ENCODE results near the gene ELK3.

The ELK3 gene

DNA sequence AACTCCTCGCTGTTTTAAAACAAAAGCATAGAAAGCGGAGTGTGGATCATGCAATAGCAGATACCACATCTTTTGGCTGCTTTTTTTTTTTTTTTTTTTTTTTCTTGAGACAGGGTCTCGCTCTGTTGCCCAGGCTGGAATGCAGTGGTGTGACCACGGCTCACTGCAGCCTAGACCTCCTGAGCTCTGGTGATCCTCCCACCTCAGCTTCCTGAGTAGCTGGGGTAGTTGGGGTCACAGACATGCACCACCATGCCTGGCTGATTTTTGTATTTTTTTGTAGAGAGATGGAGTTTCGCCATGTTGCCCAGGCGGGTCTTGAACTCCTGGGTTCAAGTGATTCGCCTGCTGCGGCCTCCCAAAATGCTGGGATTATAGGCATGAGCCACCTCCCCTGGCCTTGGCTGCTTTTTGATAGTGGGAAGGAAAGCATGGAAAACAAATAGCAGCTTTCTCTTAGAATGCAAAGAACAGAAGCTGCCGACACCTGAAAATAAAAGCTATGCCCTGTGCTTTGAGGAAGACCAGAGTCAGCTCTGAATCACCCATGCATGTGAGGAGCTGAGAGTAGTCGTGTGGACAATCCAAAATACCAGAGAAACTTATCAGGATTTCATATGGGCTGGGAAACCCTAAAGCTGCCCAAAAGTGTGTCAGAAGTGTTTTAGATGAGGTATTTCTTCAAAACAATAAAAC, 3.6 kb upstream of the ELK3 start:
- no peak for DNase-seq

DNA sequence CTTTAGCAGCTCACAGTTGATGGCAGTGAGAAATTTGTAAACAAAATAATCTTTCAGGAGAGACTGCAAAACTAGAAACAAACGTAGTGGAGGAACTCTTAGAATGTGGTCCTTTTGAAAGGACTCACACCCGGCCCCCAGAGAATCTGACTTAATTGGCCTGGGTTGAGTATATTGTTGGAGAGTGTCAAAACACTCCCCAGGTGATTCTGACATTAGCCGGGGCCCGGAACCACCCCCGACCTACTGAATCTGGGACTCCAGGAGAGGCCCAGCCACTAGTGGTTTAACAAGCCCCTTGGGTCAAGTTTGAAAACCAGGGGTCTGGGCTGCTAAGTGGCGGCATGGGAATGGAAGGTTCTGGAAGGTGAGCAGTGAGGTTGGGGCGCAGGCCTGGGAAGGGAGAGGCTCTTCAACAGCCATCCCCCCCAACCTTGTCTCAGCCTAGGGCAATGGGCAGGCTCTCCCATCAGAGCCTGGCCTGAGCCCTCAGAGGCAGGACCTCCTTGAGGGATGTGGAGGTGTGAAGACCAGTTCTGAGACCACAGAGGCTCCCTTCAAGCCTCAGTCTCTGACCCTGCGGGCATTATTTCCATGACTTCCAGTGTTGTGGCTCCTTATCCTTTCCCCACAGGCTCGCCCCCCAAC, 1.1 kb upstream of the ELK3 start:
- no peak for DNase-seq

DNA sequence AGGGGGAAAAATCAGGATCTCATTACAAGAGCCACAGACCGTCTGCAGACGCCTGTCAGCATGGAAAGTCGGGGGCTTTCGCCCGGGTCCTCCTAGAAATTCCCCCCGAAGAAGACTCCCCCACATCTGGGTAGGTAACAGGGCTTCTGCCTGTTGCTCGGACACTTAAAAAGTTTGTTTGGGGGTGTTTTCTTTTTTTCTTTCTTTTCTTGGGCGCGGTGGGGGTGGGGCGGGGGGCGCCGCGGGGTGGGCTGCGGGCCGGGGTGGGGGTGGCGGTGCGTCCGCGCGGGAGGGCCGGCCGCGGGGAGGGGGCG, 358 bp downstream of the ELK3 start:
- no peak for DNase-seq

DNA sequence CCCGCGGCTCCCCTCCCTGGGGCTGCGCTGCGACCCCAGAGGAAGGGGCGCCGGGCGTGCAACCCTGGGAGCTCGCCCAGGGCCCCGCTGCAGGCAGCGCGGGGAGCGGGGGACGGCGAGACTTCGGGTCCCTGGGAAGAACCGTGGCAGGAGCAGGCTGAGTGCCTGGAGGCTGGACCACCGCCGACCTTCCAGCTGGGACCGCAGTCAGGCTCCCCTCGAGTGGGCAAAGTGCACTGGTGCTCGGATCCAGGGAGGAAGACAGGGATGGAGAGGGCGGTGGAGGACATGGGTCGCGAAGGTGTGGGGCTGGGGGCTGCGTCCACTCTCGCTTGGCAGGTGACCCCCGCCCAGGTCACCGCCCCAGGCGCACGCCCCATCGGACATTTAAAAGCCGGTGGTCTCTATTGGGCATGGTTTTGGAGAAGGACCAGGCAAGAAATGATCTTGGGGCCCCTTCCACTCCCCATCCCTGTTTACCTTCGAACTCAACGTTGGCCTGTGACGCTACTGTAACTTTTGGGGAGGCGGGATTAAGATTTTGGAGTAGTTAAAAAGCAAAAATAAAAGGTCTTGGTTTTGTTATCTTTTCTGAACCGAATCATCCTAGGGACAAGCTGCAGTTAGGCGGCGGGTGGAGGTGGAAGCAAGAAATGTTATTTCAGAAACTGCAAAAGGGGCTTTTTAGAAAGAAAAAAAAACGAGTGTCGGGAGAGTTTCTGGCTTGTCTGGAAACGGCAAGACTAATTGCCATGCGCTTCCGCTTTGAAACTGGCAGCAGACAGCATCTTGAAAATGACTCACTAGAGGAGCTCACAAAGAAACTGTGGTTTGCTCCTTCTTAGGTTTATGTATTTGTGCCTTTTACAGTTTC, 1.0 kb downstream of the ELK3 start:
- peak; percentile 69 for DNase-seq

DNA sequence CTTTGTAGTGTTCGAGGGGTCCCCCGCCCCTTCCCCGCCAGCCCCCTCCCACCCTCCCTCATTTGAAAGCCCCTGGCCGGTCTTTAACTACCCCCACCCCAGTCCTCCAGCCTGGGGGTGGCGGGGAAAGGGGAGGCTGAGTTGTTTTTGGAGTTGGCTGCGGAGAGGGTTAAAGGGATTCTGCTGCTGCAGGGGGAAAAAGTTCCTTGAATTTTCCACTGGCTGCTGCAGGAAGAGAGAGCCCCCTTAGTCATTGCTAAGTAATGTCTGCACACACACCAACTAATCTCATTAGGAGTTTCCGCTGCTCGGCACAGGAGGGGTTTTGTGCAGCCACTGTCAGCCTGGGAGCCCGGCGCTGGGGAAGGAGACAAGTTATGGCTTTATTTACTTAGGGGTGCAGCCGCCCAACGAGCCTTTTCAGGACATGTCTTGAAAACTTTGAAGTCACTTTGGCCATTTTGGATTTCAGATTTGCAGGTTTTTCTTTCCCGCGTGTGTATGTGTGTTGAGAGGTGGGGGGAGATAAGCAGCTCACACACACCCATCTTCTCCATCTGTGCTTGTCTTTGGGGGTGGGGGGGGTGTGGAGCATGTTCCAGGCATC, 1.8 kb downstream of the ELK3 start:
- DNase-seq, result peak; percentile 64

DNA sequence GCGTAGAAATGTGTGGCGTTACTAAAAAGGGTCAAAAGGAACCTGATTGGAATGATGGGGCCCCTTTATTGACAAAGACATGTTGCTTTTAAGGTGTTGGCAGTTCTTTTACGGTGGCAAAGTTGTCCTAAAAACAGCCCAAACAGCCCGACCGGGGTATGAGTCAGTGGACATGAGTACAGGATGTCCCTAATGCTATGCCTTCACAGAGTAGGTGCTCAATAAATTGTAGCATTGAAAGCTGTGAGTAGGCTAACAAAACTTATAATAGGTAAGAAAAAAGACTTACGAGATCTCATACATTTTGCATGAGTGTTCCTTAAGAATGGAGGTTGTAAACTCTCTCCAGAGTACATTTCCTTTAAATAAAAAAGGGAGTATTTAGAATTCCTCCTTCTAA, 2.6 kb downstream of the ELK3 start:
- no peak for DNase-seq

DNA sequence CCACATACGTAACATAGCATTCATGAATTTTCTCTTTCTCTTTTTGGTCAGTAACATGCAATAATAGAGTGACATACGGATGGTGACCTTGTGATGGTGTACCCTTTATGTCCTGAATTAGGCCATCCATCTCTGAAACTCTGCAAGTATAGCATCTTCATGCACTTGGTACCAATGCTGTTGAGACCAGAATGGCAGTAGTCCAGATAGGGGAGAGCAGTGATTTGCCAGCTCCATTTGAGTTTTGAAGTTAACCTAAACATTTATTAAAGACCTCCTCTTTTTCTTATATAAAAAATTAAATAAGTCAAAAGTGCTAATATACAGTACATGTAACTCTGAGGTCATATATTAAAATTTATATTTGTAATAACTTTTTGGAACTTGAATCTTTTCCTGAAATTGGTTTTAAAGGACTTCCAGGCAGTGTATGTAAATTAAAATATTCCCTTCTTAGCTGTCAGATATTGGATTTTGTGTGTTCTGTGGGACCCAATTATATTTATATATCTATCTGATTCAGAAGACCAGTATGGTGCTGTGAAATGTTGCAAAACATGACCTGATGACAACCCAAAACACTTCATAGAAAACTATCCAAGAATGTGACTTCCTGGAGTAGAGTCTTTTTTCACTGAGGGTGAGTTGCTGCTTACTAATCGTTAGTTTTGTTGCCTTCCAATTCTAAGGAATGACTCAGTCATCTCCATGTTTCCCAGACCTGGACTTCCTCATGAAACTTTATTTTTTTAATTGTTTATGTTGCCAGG, 3.5 kb downstream of the ELK3 start:
- no peak for DNase-seq

DNA sequence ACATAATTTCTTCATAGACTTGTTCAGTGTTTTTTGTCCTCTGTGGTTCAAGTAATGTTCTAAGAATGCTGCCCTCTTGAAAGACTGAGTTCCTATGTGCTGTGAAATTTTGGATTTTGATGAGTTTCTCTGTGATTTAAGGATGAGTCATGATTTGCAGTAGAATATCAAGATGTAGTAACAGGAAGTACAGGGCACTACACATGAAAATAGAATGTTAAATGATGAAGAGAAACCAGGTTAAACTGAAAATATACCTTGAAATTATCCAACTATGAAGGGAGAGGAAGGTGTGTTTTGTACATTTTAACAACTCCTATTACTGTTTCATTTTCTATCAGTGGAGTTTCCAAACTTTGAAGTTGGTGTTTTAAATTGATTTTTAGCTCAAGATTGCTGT, 4.8 kb downstream of the ELK3 start:
- DNase-seq, result no peak

DNA sequence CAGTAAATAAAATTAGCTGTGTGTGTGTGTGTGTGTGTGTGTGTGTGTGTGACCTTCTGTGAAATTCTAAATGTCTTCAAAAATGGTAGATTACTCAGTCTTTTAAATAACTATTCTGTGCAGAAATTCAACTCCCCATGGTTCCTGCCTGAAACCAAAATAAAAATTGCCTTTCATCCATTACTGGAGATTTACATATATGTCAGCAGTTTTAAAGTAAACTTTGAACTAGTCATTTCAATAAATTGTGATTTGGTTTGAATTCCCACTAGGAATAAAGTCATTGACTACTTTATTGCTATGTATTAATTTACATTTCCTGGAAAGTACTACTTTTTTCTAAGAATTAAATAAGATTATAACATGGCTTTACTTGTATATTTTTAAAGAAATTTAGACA, 5.3 kb downstream of the ELK3 start:
- no peak for DNase-seq

DNA sequence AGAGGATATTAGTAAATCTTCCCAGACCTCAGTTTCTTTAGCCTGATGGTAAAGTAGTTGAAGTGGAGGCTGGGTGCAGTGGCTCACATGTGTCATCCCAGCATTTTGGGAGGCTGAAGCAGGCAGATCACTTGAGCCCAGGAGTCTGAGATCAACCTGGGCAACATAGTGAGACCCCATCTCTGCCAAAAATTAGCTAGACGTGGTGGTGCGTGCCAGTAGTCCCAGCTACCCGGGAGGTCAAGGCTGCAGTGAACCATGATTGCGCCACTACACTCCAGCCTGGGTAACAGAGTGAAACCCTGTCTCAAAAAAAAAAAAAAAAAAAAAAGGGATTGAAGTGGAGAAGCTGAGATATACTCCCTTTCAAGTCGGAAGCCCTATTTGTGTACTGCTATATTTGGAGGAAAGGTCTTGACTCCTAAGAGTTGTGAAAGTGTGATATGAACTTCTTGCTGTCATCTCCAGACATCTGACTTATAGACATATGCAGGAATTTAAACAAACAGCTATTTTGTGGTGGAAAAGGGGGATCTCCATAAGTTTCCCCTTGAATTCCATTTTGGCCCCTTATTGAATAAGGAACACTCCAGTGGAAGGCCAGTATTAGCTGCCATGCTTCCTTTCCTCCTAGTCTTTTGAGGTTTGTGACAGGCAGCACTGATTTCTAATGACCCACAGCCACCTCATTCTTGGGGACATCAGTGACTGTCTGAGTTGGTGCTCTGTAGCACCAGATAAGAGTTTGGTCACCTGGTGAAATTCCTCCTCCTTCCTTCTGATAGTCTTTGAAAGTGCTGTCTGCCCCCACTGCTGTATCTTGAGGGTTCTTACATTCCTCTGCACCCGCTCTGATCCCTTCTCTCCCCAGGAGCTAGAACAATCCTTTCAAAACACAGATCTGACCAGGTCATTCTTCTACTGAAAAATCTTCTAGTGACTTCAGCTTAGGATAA, 7.4 kb downstream of the ELK3 start:
- no peak for DNase-seq

DNA sequence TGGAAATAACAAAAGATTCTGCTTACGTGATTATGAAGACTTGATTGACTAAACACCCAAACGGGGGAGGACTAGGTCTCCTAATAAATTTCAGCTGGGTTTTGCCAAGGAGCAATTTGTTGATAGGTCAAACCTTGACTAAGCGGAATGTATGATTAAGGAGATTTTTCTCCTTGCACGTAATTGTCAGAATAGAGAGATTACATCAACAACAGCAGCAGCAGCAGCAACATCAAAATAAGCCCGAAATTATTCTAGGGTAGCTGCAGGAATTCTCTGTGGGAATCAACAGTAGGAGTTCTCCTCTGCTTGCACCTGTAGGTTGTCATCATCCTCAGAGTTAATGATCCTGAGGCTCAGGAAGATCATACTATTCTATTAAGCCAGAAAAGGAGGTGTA, 10.2 kb downstream of the ELK3 start:
- DNase-seq, result no peak

DNA sequence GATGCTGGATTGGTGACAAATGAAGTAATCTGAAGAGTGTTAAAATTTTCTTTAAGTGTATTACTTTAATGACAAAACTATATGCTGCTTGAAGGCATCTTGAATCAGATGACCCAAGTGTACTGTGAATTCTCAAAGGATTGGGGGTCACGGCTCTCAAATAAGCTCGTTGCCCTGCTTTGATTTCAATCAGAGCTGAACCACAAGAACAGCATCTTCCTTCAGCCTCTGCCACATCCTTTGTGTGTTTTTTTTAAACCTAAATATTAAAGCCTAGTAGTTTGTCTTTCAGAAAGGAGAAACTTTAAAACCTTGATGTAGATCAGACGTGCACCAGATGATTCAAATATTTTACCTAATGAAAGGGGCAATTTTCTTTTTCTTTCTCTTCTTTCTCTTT, 11.7 kb downstream of the ELK3 start:
- DNase-seq, result no peak

DNA sequence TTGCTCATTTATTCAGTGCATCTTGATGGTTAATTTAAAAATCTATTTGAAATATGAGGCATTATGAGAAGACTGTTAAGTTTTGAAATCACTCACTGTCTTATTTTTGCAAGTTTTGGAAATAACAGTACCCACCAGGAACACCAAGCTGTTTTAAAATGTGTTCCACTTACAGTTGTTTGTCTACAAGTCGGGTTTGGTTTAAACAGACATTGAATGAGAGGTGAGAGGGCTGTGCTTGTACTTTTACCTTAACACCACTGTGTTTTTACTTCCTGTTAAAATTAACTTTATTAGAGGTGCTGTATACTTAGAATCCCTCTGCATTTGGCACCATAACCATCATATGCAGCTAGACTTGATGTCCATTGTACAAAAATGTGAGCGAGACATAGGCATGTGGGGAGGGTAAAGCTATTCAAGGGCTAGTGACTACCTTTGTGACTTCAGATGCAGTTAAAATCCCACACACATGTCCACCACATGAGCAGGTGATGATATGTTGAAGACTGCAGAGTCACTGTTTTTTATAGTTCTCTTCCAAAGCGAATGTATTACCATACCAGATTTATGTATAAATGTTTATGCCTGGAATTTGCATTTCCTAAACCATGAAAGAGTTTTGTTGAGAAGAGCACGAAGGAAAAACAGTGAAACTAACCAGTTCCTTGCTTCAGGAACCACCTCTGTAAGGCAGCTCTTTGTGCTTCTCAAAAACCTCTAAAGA, 12.9 kb downstream of the ELK3 start:
- no peak for DNase-seq

DNA sequence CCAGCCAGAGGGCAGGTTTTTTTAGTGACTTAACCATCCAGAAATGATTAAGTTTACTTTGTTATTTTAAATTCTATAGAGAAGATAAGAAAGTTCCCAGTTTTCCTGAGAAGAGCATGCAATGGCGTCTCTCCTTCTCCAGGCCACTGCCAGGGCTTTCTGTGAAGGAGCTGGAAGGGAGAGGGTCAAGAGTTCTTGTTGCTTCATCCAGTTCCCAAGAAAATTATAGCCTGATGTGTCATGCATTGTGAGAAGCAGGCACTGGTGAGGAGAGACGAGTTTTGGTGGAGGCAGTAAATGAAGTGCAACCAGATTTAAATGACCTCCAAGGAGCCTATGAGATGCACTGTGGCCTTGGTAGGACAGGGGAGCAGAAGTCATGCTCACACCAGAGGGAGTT, 14.2 kb downstream of the ELK3 start:
- DNase-seq, result no peak

DNA sequence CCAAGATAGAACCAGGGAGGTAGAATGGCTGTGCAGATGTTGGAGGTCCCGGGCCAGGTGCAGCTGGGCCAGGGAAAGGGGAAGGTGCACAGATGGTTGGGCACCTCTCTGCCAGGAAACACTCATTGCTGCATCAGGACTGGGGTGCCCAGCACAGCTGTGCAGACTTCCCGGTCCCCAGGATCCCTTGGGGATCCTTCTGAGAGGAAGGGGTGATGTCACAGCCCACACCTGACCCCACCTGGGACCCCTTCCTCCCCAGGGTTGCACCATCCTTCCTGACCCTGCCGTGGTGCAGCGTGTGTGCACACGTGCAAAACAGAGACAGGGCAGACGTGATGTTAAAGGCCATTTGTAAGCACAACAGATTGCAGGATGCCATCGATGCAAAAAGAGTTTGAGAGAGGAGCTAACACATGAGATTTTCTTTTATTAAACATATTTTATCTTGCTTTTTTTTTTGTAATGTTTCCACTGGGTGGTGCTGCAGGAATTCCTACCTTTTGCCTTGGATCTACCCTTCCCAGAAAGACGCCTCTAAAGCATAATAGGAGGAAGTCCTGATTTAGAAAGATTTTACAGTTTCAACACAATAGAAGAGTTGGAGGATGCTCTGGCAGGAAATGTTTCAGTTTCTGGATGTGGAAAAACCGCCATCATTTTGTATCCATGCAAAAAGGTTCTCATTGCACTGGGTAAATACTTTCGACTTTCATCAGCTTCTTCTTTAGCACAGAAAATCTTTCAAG, 14.8 kb downstream of the ELK3 start:
- no peak for DNase-seq

DNA sequence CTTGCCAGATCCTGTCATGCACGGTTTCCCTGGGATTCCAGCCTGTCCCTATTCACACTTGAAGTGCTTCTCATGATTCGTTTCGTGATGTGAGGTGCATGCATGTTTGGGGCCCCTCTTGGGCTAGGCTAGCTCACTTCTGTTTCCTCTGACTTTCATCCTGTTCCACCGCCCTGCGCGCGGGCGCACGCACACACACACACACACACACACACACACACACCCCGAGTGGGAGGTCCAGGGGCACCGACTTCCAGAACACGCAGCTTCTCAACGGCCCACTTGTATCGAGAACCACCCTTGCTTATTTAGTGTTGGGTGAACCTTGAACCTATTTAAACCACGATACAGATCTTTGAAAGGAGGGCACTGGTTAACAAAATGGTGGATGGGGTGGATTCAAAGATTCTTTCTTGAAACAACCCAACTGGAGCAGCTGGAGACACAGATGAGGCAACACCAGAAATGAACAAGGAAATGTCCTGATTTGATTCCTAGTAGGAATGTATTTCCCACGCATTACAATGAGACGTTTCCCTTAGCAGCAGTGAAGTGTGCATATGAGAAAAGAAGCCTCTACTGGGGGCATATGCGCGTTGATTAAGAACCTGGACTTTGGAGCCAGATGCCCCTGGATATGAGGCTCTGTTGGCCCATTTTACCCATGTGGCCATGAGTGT, 16.3 kb downstream of the ELK3 start:
- DNase-seq, result peak; percentile 54

DNA sequence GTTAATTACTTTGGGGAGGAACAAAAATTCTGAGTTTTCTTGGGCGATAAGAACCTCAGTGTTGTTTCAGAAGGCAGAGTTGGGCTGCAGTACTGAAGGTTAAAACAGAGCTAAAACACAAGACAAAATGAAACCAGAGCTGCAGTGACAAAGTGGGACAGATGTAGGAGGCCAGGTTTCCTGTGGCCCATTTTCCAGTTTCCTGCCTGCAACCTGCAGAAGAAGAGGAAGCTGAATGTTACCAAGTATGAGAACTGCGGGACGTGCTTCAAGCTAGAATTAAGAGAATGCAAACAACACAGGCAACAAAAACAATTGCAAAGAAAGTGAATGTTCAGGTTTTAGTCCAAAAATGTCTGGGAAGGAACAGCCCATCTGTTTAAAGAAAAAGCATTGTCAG, 17.8 kb downstream of the ELK3 start:
- DNase-seq, result no peak

DNA sequence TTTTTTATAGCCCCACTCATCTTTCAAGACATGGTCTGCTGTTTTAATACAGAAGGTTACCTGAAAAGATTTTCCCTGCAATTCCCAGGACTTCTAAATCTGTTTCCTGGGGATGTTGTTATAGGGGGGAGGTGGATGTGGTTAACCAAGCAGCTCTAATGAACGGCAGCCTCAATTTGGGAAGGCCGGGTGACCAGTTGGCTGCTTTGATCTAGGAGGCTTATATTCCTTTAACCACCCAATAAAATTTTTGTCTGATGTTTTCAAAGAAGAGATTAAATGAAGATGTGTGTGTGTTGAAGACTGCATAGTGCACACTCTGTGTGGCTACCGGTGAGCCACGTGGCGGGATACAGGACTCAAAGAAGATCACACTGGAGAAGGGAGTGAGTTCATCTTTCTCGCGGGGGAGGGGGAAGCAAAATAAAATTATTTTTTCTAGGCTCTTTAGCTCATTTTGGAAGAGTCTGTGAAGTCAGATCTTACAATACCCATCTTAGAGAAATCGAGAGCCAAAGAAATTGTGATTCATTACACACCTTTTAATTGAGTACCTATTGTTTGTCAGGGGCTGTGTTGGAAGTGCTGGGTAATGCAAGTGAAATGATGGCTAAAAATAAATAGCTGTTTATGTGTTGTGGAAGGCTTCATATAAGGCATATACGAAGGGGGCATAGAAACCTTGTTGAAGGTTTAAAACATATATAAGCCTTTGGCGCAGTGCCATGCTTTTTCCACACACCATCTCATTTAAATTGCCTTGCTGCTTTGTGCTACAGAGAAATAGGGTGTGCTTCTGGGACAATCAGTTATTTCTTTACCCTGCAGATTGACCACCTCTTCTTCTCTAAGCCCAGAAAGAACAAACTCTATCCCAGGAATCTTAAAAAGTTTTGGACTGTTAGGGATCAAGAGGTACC, 18.5 kb downstream of the ELK3 start:
- no peak for DNase-seq

DNA sequence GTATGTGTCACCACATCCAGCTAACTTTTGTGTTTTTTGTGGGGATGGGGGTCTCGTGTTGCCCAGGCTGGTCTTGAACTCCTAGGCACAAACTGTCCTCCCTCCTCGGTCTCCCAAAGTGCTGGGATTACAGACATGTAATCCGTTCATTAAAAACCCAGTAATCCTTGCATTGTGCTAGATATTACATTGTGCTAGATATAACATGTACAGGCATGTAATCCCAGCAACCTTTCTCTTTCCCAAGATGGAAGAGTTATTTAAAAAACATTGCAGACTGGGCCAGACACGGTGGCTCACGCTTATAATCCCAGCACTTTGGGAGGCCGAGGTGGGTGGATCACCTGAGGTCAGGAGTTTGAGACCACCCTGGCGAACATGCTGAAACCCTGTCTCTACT, 19.7 kb downstream of the ELK3 start:
- no peak for DNase-seq
